ENCODE measurements around the gene SLC27A4. TPM values are rescaled to one million over a fixed set of nuclear protein-coding genes. Genes with fewer than 3 reads are reported as not detected.

The SLC27A4 gene
- total and polyA plus RNA-seq, 2 donors (not counting 1 experiment from before 2014, with no cell fraction given), result 10.0 to 12.9 TPM

- Histone ChIP-seq H3K9ac (ENCODE audit: low read length) (no peak overlapping the region), H3K4me1 (ENCODE audit: control insufficient read depth in 2 of 2, insufficient read depth in 2 of 2, low read length in 2 of 2) (no peaks in the 10 kb centered on the region), H3K36me3 (replicated peaks in 1 of 2; ENCODE audit: control extremely low read depth in 1 of 2, control insufficient read depth in 1 of 2, extremely low read depth in 1 of 2, insufficient read depth in 2 of 2, low read length in 1 of 2) (peaks cover 0 to 6% of the 10 kb centered on the region in 2 experiments), H2AFZ (ENCODE audit: insufficient read depth, low read depth, low read length, poor library complexity, severe bottlenecking) (no peak overlapping the region), H3K9me3 (ENCODE audit: control extremely low read depth in 1 of 3, control insufficient read depth in 2 of 3, insufficient read depth in 1 of 3, low read length in 2 of 3) (no peaks in the 10 kb centered on the region), H4K20me1 (ENCODE audit: control insufficient read depth, insufficient read depth, low read length, poor library complexity, severe bottlenecking) (no peaks in the 10 kb centered on the region), H3K27me3 (replicated peaks in 1 of 4; ENCODE audit: control extremely low read depth in 1 of 4, control insufficient read depth in 3 of 4, insufficient read depth in 4 of 4, low read length in 3 of 4) (no peaks in the 10 kb centered on the region), H3K79me2 (ENCODE audit: control insufficient read depth, insufficient read depth, low read length) (no peaks in the 10 kb centered on the region), H3K27ac (ENCODE audit: low read length in 2 of 2) (no peak overlapping the region), H3K4me3 (ENCODE audit: control extremely low read depth in 1 of 5, extremely low read depth in 1 of 5, insufficient read depth in 1 of 5, low read depth in 2 of 5, low read length in 4 of 5) (no peak overlapping the region), H3K4me2 (replicated peaks; ENCODE audit: low read depth, low read length, poor library complexity, severe bottlenecking) (no peak overlapping the region)
- DNase-seq, result no peak
- no peak overlapping the region for H3K27ac Mint-ChIP-seq
- H3K27me3 Mint-ChIP-seq, result no peaks in the 10 kb centered on the region
- no peak for TF ChIP-seq CTCF (IDR thresholded peaks at IDR 0.05)
- TF ChIP-seq EZH2 (IDR thresholded peaks at IDR 0.05; ENCODE audit: borderline replicate concordance, insufficient read depth, low read depth, low read length, poor library complexity, severe bottlenecking), result no peak
- 100% methylated on average over 1 of the region's 3 CpGs for WGBS (ENCODE audit: insufficient coverage)
- H3K9me3 Mint-ChIP-seq (ENCODE audit: insufficient read depth), result no peaks in the 10 kb centered on the region
- H3K4me3 Mint-ChIP-seq, result no peak overlapping the region
- POLR2A ChIA-PET, result interaction anchor here (0.6 to 0.7 kb wide), 3 partner anchors 14 to 1333 kb away, joined by 3 to 5 read pairs (median 3); no protein-coding TSS in a partner anchor
- H3K4me1 Mint-ChIP-seq, result no peaks in the 10 kb centered on the region
- CTCF ChIA-PET, result interaction anchor here (1.2 to 1.5 kb wide), 2 partner anchors 65 to 70 kb away, joined by 3 to 5 read pairs; no protein-coding TSS in a partner anchor
- no peak for ATAC-seq (ENCODE audit: low read depth)
- intact Hi-C loops (cut with micrococcal nuclease), result loop anchor here (10.0 kb wide), 1 partner anchor 123 kb away; no protein-coding TSS in a partner anchor
Measured at GRCh38 chr9:128292009-128292408, 48.3 kb upstream of the SLC27A4 start.

- no peaks in the 10 kb centered on the region for H3K9me3 ChIP-seq (ENCODE audit: control extremely low read depth in 1 of 3, control insufficient read depth in 2 of 3, insufficient read depth in 1 of 3, low read length in 2 of 3)
- Mint-ChIP-seq H3K27me3 (no peaks in the 10 kb centered on the region), H3K4me1 (no peaks in the 10 kb centered on the region), H3K4me3 (no peak overlapping the region), H3K9me3 (ENCODE audit: insufficient read depth) (no peaks in the 10 kb centered on the region), H3K27ac (no peak overlapping the region)
- peaks cover 0 to 6% of the 10 kb centered on the region in 2 experiments for H3K36me3 ChIP-seq (replicated peaks in 1 of 2; ENCODE audit: control extremely low read depth in 1 of 2, control insufficient read depth in 1 of 2, extremely low read depth in 1 of 2, insufficient read depth in 2 of 2, low read length in 1 of 2)
- no peaks in the 10 kb centered on the region for H3K4me1 ChIP-seq (ENCODE audit: control insufficient read depth in 2 of 2, insufficient read depth in 2 of 2, low read length in 2 of 2)
- DNase-seq (no peak), ATAC-seq (ENCODE audit: low read depth) (no peak)
- H3K27me3 ChIP-seq (replicated peaks in 1 of 4; ENCODE audit: control extremely low read depth in 1 of 4, control insufficient read depth in 3 of 4, insufficient read depth in 4 of 4, low read length in 3 of 4), result no peaks in the 10 kb centered on the region
- H4K20me1 ChIP-seq (ENCODE audit: control insufficient read depth, insufficient read depth, low read length, poor library complexity, severe bottlenecking), result no peaks in the 10 kb centered on the region
- H3K79me2 ChIP-seq (ENCODE audit: control insufficient read depth, insufficient read depth, low read length), result no peaks in the 10 kb centered on the region
- H3K27ac ChIP-seq (ENCODE audit: low read length in 2 of 2), result no peak overlapping the region
- H3K9ac ChIP-seq (ENCODE audit: low read length), result no peak overlapping the region
- no peak overlapping the region for H2AFZ ChIP-seq (ENCODE audit: insufficient read depth, low read depth, low read length, poor library complexity, severe bottlenecking)
- CTCF ChIA-PET, result interaction anchor here (1.2 kb wide), 1 partner anchor 64 kb away, joined by 3 read pairs; no protein-coding TSS in a partner anchor
- POLR2A ChIA-PET, result no interaction called here
- no peak overlapping the region for H3K4me3 ChIP-seq (ENCODE audit: control extremely low read depth in 1 of 5, extremely low read depth in 1 of 5, insufficient read depth in 1 of 5, low read depth in 2 of 5, low read length in 4 of 5)
- no peak for TF ChIP-seq EZH2 (IDR thresholded peaks at IDR 0.05; ENCODE audit: borderline replicate concordance, insufficient read depth, low read depth, low read length, poor library complexity, severe bottlenecking)
- TF ChIP-seq CTCF (IDR thresholded peaks at IDR 0.05), result no peak
- WGBS (ENCODE audit: insufficient coverage), result 40% methylated on average over 3 of the region's 4 CpGs
- intact Hi-C loops (cut with micrococcal nuclease), result loop anchor here (10.0 kb wide), 1 partner anchor 122 kb away; no protein-coding TSS in a partner anchor
- H3K4me2 ChIP-seq (replicated peaks; ENCODE audit: low read depth, low read length, poor library complexity, severe bottlenecking), result no peak overlapping the region
Measured at GRCh38 chr9:128293091-128293490, 47.2 kb upstream of the SLC27A4 start.
